ENCODE results near the gene LAMC2.

Gene LAMC2

DNA sequence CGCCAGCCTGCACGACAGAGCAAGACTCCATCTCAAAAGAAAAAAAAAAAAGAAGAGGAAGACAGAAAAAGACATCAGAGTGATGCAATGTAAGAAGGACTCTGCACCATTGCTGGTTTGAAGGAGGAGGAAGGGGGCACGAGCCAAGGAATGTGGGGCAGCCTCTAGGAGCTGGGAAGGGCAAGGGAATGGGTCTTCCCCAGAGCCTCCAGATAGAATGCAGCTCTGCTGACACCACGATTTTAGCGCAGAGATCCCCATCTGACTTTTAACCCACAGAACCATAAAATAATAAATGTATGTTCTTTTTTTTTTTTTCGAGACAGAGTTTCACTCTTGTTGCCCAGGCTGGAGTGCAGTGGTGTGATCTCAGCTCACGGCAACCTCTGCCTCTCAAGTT is 33.9 kb upstream of the LAMC2 start:
- no peak for DNase-seq (ENCODE audit: low read depth)
- TF ChIP-seq, protein P1, sequence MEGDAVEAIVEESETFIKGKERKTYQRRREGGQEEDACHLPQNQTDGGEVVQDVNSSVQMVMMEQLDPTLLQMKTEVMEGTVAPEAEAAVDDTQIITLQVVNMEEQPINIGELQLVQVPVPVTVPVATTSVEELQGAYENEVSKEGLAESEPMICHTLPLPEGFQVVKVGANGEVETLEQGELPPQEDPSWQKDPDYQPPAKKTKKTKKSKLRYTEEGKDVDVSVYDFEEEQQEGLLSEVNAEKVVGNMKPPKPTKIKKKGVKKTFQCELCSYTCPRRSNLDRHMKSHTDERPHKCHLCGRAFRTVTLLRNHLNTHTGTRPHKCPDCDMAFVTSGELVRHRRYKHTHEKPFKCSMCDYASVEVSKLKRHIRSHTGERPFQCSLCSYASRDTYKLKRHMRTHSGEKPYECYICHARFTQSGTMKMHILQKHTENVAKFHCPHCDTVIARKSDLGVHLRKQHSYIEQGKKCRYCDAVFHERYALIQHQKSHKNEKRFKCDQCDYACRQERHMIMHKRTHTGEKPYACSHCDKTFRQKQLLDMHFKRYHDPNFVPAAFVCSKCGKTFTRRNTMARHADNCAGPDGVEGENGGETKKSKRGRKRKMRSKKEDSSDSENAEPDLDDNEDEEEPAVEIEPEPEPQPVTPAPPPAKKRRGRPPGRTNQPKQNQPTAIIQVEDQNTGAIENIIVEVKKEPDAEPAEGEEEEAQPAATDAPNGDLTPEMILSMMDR (conservative IDR thresholded peaks at IDR 0.05; ENCODE audit: low read depth, low read length): no peak
- H3K4me3 ChIP-seq (ENCODE audit: low read depth, low read length): no peak overlapping the region

DNA sequence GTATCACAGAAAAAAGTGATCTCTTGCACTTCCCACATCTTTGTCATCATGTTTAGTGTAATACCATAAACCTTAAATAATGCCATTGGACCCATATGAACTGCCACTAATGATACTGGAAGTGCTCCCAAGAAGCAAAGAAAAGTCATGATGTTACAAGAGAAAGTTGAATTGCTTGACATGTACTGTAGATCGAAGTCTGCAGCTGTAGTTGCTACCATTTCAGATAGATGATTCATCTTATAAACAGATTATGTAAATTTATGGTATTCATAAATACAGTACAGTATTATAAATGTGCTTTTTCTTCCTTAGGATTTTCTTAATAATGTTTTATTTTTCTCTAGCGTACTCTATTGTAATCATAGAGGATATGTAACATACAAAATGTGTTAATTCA is 30.1 kb upstream of the LAMC2 start:
- no peak for DNase-seq (ENCODE audit: low read depth)
- TF ChIP-seq, protein P1 (conservative IDR thresholded peaks at IDR 0.05; ENCODE audit: low read depth, low read length): no peak
- H3K4me3 ChIP-seq (ENCODE audit: low read depth, low read length): no peak overlapping the region

GRCh38 chr1:183159960-183160359 is 26.1 kb upstream of the LAMC2 start:
- no peak overlapping the region for H3K4me3 ChIP-seq (ENCODE audit: low read depth, low read length)
- TF ChIP-seq, protein P1 (conservative IDR thresholded peaks at IDR 0.05; ENCODE audit: low read depth, low read length): no peak
- DNase-seq (ENCODE audit: low read depth): no peak

GRCh38 chr1:183161391-183161790 is 24.7 kb upstream of the LAMC2 start:
- TF ChIP-seq, protein P1 (conservative IDR thresholded peaks at IDR 0.05; ENCODE audit: low read depth, low read length): no peak
- no peak overlapping the region for H3K4me3 ChIP-seq (ENCODE audit: low read depth, low read length)
- DNase-seq (ENCODE audit: low read depth): no peak

DNA sequence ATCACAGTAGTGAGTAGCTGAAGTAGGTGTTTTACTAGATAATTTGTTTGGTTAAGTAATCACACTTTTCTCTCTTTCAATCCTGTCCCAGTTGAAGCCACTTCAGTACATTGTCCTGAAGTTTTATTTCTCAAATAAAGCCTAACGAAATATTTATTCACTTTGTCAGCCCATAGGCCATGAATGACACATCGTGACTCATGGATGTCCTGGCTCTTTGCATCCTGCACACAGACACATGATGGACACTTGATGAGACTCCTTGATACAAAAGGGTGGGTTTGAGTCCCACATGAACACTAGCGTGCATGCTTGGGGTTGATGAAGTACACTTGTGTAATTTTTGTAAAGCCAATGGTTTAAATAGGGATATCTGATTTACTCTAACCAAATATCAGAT is 22.7 kb upstream of the LAMC2 start:
- DNase-seq (ENCODE audit: low read depth): peak; percentile 60
- TF ChIP-seq, protein P1 (conservative IDR thresholded peaks at IDR 0.05; ENCODE audit: low read depth, low read length): no peak
- H3K4me3 ChIP-seq (ENCODE audit: low read depth, low read length): no peak overlapping the region

DNA sequence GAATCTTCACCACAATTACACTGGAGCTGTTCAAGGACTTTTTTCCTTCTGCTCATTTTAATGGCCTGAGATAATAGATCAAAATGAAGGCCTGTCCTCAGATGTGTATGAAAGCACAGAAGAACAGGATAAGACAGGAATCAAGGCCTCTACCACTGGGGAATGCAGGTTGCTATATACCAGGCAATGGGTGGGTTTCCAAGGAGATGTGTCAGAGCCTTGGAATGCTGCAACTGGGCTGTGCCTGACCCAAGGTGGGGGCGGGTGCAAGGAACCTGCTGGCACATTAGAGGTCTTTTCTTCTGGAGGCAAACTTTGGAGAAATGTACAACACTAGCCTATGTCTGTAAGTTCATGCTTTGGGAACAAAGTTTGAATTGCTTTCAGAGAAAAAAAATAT is 21.7 kb upstream of the LAMC2 start:
- DNase-seq (ENCODE audit: low read depth): peak; percentile 82
- TF ChIP-seq, protein P1 (conservative IDR thresholded peaks at IDR 0.05; ENCODE audit: low read depth, low read length): no peak
- no peak overlapping the region for H3K4me3 ChIP-seq (ENCODE audit: low read depth, low read length)

- TF ChIP-seq, protein P1 (conservative IDR thresholded peaks at IDR 0.05; ENCODE audit: low read depth, low read length): no peak
- H3K4me3 ChIP-seq (ENCODE audit: low read depth, low read length): no peak overlapping the region
These were observed 21.1 kb upstream of the LAMC2 start for GRCh38 chr1:183164963-183165362.

More at GRCh38 chr1:183164963-183165362, 21.1 kb upstream of the LAMC2 start:
- no peak for DNase-seq (ENCODE audit: low read depth)

All from choroid plexus epithelial cell (primary cell).